Effector memory CD4-positive, alpha-beta T cell (primary cell): ENCODE results near the gene PATJ.
"Not testable (repeated sequence)": the region's sequence is repeated elsewhere in the genome, so short reads cannot be mapped to it uniquely, and the experiment has no call there.

Experiments used
- DNase-seq, 3 donors: peaks; one replicate each; pipeline ENCODE4 v3.0.0-alpha.2; 2020
- H3K27ac ChIP-seq: 2 replicates; pipeline ENCODE4 v1.7.0; 2013; ENCODE audit warnings: mild to moderate bottlenecking, low read length, moderate library complexity; ENCODE audit not compliant: insufficient read depth, poor library complexity, severe bottlenecking
- H3K27me3 ChIP-seq: replicated peaks from 2 replicates; pipeline ENCODE4 v1.7.0; 2013; ENCODE audit warnings: mild to moderate bottlenecking, low read length; ENCODE audit not compliant: insufficient read depth, control insufficient read depth, poor library complexity, severe bottlenecking
- H3K36me3 ChIP-seq: 2 replicates; pipeline ENCODE4 v1.7.0; 2013; ENCODE audit warnings: mild to moderate bottlenecking, low read length, moderate library complexity; ENCODE audit not compliant: control insufficient read depth, insufficient read depth
- H3K4me1 ChIP-seq: 2 replicates; pipeline ENCODE4 v1.7.0; 2013; ENCODE audit warnings: low read length, mild to moderate bottlenecking; ENCODE audit not compliant: control insufficient read depth, insufficient read depth, poor library complexity, severe bottlenecking
- H3K4me3 ChIP-seq: 2 replicates; pipeline ENCODE4 v1.7.0; 2013; ENCODE audit warnings: low read length, low read depth, mild to moderate bottlenecking; ENCODE audit not compliant: insufficient read depth, poor library complexity, severe bottlenecking
- H3K9me3 ChIP-seq: 2 replicates; pipeline ENCODE4 v1.7.0; 2013; ENCODE audit warnings: mild to moderate bottlenecking, low read length, moderate library complexity; ENCODE audit not compliant: control insufficient read depth

PATJ gene

DNA sequence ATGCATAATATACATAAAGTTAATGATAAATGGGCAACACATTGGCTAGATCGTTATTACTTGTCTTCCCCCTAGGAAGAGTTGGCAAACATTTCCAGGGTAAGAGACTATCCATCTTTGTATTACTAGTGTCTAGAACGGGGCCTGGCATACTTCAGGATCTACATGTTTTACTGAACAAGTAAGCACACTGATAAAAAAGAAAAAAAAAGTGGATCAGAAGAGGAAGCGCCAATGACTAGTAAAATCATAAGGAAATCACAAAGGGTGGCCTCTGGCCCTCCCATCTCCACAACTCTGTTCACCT is 17.8 kb upstream of the PATJ start:
- Histone ChIP-seq H3K9me3 (no peaks in the 10 kb centered on the region), H3K27me3 (no peaks in the 10 kb centered on the region), H3K27ac (peak overlapping the region; percentile 88), H3K4me1 (peaks cover 4% of the 10 kb centered on the region), H3K36me3 (no peaks in the 10 kb centered on the region), H3K4me3 (peak overlapping the region; percentile 92)
- no peak for DNase-seq

GRCh38 chr1:61724813-61725694 is 17.2 kb upstream of the PATJ start, which contains the start of gene TM2D1:
TM2D1 (minus strand) TSS chr1:61725141; CDS start chr1:61725120, 21 bp downstream.
- H3K36me3 ChIP-seq = no peaks in the 10 kb centered on the region
- peak; percentile 76 to 82 (median 77) for DNase-seq

GRCh38 chr1:61727544-61727943 is 14.7 kb upstream of the PATJ start:
- no peaks in the 10 kb centered on the region for H3K36me3 ChIP-seq
- H3K4me1 ChIP-seq = peaks cover 4% of the 10 kb centered on the region
- H3K4me3 ChIP-seq = no peak overlapping the region
- no peak for DNase-seq
- H3K9me3 ChIP-seq = no peaks in the 10 kb centered on the region
- H3K27me3 ChIP-seq = no peaks in the 10 kb centered on the region
- H3K27ac ChIP-seq = no peak overlapping the region

More at GRCh38 chr1:61724813-61725694, 17.2 kb upstream of the PATJ start, which contains the start of gene TM2D1:
- H3K27me3 ChIP-seq = no peaks in the 10 kb centered on the region
- peak within 1 kb of the TSS; percentile 92 for H3K4me3 ChIP-seq
- peaks cover 4% of the 10 kb centered on the region for H3K4me1 ChIP-seq
- H3K9me3 ChIP-seq = no peaks in the 10 kb centered on the region
- peak within 1 kb of the TSS; percentile 88 for H3K27ac ChIP-seq

DNA sequence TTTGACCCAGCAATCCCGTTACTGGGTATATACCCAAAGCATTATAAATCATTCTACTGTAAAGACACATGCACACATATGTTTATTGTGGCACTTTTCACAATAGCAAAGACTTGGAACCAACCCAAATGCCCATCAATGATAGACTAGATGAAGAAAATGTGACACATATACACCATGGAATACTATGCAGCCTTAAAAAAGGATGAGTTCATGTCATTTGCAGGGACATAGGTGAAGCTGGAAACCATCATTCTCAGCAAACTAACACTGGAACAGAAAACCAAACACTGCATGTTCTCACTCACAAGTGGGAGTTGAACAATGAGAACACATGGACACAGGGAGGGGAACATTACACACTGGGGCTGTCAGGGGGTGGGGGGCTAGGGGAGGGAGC is 11.6 kb upstream of the PATJ start:
- H3K27me3 ChIP-seq, H3K27ac ChIP-seq, H3K4me3 ChIP-seq, H3K36me3 ChIP-seq, H3K9me3 ChIP-seq, DNase-seq, H3K4me1 ChIP-seq: not testable (repeated sequence)

GRCh38 chr1:61732726-61733125 is 9.6 kb upstream of the PATJ start:
- H3K27ac ChIP-seq = no peak overlapping the region
- no peaks in the 10 kb centered on the region for H3K4me1 ChIP-seq
- no peak for DNase-seq
- H3K9me3 ChIP-seq = no peaks in the 10 kb centered on the region
- H3K27me3 ChIP-seq = no peaks in the 10 kb centered on the region
- no peaks in the 10 kb centered on the region for H3K36me3 ChIP-seq
- H3K4me3 ChIP-seq = no peak overlapping the region

DNA sequence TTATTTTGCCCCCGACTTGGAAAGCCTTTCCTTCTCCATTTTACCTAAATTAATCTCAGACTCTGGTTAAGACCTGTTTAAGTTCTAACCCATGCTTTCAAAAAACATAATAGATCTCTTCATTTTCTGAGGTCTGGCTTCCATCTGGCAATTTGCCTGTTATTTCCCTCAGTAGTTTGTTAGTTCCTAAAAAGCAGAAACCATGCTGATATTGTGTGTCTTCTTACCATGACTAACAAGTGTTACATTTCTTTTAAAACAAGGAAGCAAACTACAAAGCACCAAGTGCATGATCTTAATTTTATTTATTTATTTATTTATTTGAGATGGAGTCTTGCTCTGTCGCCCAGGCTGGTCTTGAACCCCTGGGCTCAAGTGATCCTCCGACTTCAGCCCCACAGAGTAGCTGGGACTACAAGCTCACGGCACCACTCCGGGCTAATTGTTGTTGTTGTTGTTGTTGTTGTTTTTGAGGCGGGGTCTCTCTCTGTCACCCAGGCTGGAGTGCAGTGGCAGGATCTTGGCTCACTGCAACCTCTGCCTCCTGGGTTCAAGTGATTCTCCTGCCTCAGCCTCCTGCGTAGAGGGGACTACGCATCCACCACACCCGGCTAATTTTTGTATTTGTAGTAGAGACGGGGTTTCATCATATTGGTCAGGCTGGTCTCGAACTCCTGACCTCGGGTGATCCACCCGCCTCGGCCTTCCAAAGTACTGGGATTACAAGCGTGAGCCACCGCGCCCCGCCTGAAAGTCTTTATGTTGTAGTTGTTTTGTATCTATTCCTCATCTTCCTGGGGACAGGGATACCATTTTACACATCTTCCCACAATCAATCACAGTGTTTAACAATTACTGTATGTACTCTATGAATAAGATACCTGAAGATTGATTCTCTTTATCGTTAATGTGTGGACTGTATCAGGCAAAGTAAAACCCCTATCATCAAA is 1.3 kb upstream of the PATJ start:
- peaks cover 4% of the 10 kb centered on the region for H3K4me1 ChIP-seq
- H3K27me3 ChIP-seq = no peaks in the 10 kb centered on the region
- no peak for DNase-seq
- H3K9me3 ChIP-seq = no peaks in the 10 kb centered on the region
- peak overlapping the region; percentile 75 for H3K27ac ChIP-seq
- peak overlapping the region; percentile 70 for H3K4me3 ChIP-seq
- no peaks in the 10 kb centered on the region for H3K36me3 ChIP-seq

GRCh38 chr1:61742620-61743430 is 545 bp downstream of the PATJ start:
- no peaks in the 10 kb centered on the region for H3K36me3 ChIP-seq
- peak overlapping the region; percentile 70 for H3K4me3 ChIP-seq
- DNase-seq = no peak
- H3K27me3 ChIP-seq = no peaks in the 10 kb centered on the region
- H3K4me1 ChIP-seq = peaks cover 4% of the 10 kb centered on the region
- peak overlapping the region; percentile 75 for H3K27ac ChIP-seq
- no peaks in the 10 kb centered on the region for H3K9me3 ChIP-seq

- no peaks in the 10 kb centered on the region for H3K27me3 ChIP-seq
- no peaks in the 10 kb centered on the region for H3K36me3 ChIP-seq
- DNase-seq = no peak
- H3K4me1 ChIP-seq = peaks cover 4% of the 10 kb centered on the region
- H3K27ac ChIP-seq = no peak overlapping the region
- no peak overlapping the region for H3K4me3 ChIP-seq
- no peaks in the 10 kb centered on the region for H3K9me3 ChIP-seq
Observed at GRCh38 chr1:61743431-61743705, 1.1 kb downstream of the PATJ start.

DNA sequence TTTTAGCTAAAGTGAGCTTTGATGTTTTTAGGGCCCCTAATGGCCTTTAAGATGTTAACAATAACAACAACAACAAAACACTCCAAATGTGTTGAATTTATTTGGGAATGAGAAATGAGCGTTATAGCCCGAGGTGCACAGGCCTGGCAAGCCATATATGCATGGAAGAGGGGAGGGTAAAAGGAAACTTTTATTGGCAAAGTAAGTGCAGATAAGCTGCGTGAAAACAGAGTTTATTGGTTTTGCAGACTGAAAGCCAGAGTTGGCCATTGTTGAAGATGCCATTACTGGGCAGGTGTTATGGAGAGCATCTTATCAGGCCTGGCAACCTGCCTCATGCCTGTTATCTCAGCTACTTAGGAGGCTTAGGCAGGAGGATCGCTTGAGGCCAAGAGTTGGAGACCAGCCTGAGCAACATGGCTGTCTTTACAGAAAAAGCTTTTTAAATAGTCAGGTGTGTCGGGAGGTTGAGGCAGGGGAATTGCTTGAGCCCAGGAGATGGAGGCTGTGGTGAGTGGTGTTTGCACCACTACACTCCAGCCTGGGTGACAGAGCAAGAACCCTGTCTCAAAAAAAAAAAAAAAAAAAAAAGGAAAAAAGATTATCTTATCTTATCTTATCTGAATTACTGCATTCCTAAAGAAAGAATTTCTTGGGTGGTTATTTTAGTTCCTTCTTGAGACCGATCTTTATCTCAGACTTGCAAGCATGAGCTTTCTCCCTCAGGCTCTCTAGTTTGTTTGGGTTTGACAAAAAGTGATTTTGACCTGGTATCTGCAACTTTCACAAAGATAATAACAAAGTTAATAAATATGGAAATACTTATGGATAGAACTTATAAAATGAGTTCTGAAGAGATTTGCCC is 1.7 kb downstream of the PATJ start:
- no peak overlapping the region for H3K27ac ChIP-seq
- H3K4me1 ChIP-seq = peaks cover 4% of the 10 kb centered on the region
- H3K9me3 ChIP-seq = no peaks in the 10 kb centered on the region
- no peaks in the 10 kb centered on the region for H3K36me3 ChIP-seq
- H3K27me3 ChIP-seq = no peaks in the 10 kb centered on the region
- no peak for DNase-seq
- no peak overlapping the region for H3K4me3 ChIP-seq
